Uterus (tissue), 4 donors: ENCODE measurements around the gene XPC. TPM values are rescaled to one million over a fixed set of nuclear protein-coding genes. Genes with fewer than 3 reads are reported as not detected.
A peak's percentile ranks its signal among the peaks of the same experiment; 100 is the strongest.

Experiments used
- DNase-seq, 2 donors: peaks; one replicate each; pipeline ENCODE4 v3.0.0-alpha.2; 2019 to 2020
- H3K27ac ChIP-seq, 2 donors: fragments of 200-600 bp; sonication (generic); 1 replicate in 1 of 2; 2 replicates in 1 of 2; pipeline ENCODE4 v1.5.1; 2016 to 2018
- H3K27me3 ChIP-seq, 2 donors: fragments of 200-600 bp; sonication (generic); one replicate each; pipeline ENCODE4 v1.5.1; 2018 to 2019; ENCODE audit warnings: control low read depth in 1 of 2
- H3K36me3 ChIP-seq, 2 donors: fragments of 200-600 bp; sonication (generic); one replicate each; pipeline ENCODE4 v1.5.1; 2019; ENCODE audit warnings: control low read depth in 1 of 2
- H3K4me1 ChIP-seq, 2 donors: fragments of 200-600 bp; sonication (generic); one replicate each; pipeline ENCODE4 v1.5.1; 2018 to 2019; ENCODE audit warnings: control low read depth in 1 of 2
- H3K4me3 ChIP-seq, 2 donors: fragments of 200-600 bp; sonication (generic); 1 replicate in 1 of 2; 2 replicates in 1 of 2; pipeline ENCODE4 v1.5.1; 2018 to 2019; ENCODE audit warnings: mild to moderate bottlenecking in 1 of 2
- H3K9me3 ChIP-seq, 2 donors: fragments of 200-600 bp; sonication (generic); one replicate each; pipeline ENCODE4 v1.5.1; 2019; ENCODE audit warnings: control low read depth in 1 of 2
- CTCF ChIP-seq, 4 experiments: fragments of 200-600 bp in 2 of 4; fragments of 450-650 bp in 2 of 4; sonication (generic) in 2 of 4; IDR thresholded peaks; one replicate each; pipeline ENCODE4 v1.5.1; 2016 to 2019; ENCODE audit warnings: antibody characterized with exemption in 4 of 4, mild to moderate bottlenecking in 2 of 4, moderate library complexity in 1 of 4
- POLR2A ChIP-seq, 2 donors: fragments of 450-650 bp; IDR thresholded peaks; one replicate each; pipeline ENCODE4 v1.6.1; 2016; ENCODE audit warnings: antibody characterized with exemption in 2 of 2, mild to moderate bottlenecking in 1 of 2, moderate library complexity in 1 of 2
- intact Hi-C: fragments of 100-400 bp; cut with DNase I; formaldehyde crosslinking; loops from one replicate; pipeline ENCODE4 v1.15.1; 2023; ENCODE audit warnings: low total_unique reads
- total RNA-seq, 4 donors: library from RNA; depleted of rRNA in 3 of 4; stranded (reverse); fragments of >200 nt in 3 of 4; gene quantifications; one replicate each; pipeline versions ENCODE4 v1.1.0 to v1.2.4, GENCODE V29; 2014 to 2023
- donor health status: DM: yes; HTN: yes; CAD: no.

XPC gene
- total RNA-seq, 4 donors from 2014 or later: 15.3 to 85.8 (median 48.5) TPM

GRCh38 chr3:14142567-14143270, 35.7 kb downstream of the XPC start:
- peaks cover 19 to 20% of the 10 kb centered on the region in 2 donors for H3K4me1 ChIP-seq
- peak in 1 of 2 donors; percentile 15 for DNase-seq
- H3K27ac ChIP-seq: peak overlapping the region; percentile 86 to 96
- intact Hi-C loops: no loop called here
- H3K4me3 ChIP-seq: no peak overlapping the region
- no peaks in the 10 kb centered on the region for H3K9me3 ChIP-seq
- TF ChIP-seq POLR2A (IDR thresholded peaks at IDR 0.05) (no peak), CTCF (IDR thresholded peaks at IDR 0.05) (no peak)
- H3K27me3 ChIP-seq: no peaks in the 10 kb centered on the region
- no peaks in the 10 kb centered on the region for H3K36me3 ChIP-seq

- TF ChIP-seq CTCF (IDR thresholded peaks at IDR 0.05): no peak
- H3K4me1 ChIP-seq: peaks cover 19 to 20% of the 10 kb centered on the region in 2 donors
- intact Hi-C loops: no loop called here
- H3K27ac ChIP-seq: peak overlapping the region; percentile 86 to 96
- no peaks in the 10 kb centered on the region for H3K9me3 ChIP-seq
- DNase-seq: peak in 1 of 2 donors; percentile 22
- no peak overlapping the region for H3K4me3 ChIP-seq
- H3K27me3 ChIP-seq: no peaks in the 10 kb centered on the region
- H3K36me3 ChIP-seq: no peaks in the 10 kb centered on the region
Observed at GRCh38 chr3:14141602-14142341, 36.6 kb downstream of the XPC start.

- no peak overlapping the region for H3K4me3 ChIP-seq
- DNase-seq: peak in 1 of 2 donors; percentile 9
- intact Hi-C loops: no loop called here
- peaks cover 19 to 20% of the 10 kb centered on the region in 2 donors for H3K4me1 ChIP-seq
- no peaks in the 10 kb centered on the region for H3K9me3 ChIP-seq
- peak overlapping the region in 1 of 2 donors; percentile 96 for H3K27ac ChIP-seq
- no peaks in the 10 kb centered on the region for H3K27me3 ChIP-seq
- no peaks in the 10 kb centered on the region for H3K36me3 ChIP-seq
- TF ChIP-seq POLR2A (IDR thresholded peaks at IDR 0.05): no peak
- TF ChIP-seq CTCF (IDR thresholded peaks at IDR 0.05): no peak
Observed at GRCh38 chr3:14141144-14141543, 37.3 kb downstream of the XPC start.

- Histone ChIP-seq H3K4me1 (peaks cover 19 to 20% of the 10 kb centered on the region in 2 donors), H3K9me3 (no peaks in the 10 kb centered on the region), H3K4me3 (no peak overlapping the region), H3K36me3 (no peaks in the 10 kb centered on the region), H3K27ac (peak overlapping the region in 1 of 2 donors; percentile 96), H3K27me3 (no peaks in the 10 kb centered on the region)
- peak in 1 of 2 donors; percentile 10 for DNase-seq
- TF ChIP-seq POLR2A (IDR thresholded peaks at IDR 0.05): no peak
- no peak for TF ChIP-seq CTCF (IDR thresholded peaks at IDR 0.05)
- intact Hi-C loops: no loop called here
Observed at GRCh38 chr3:14140668-14141067, 37.7 kb downstream of the XPC start.

- Histone ChIP-seq H3K9me3 (no peaks in the 10 kb centered on the region), H3K4me1 (peaks cover 11 to 12% of the 10 kb centered on the region in 2 donors), H3K27ac (no peak overlapping the region), H3K27me3 (no peaks in the 10 kb centered on the region), H3K36me3 (no peaks in the 10 kb centered on the region), H3K4me3 (no peak overlapping the region)
- intact Hi-C loops: no loop called here
- no peak for TF ChIP-seq POLR2A (IDR thresholded peaks at IDR 0.05)
- no peak for TF ChIP-seq CTCF (IDR thresholded peaks at IDR 0.05)
- DNase-seq: no peak
Observed at GRCh38 chr3:14139771-14140170, 38.6 kb downstream of the XPC start.
